K562 (cell line): ENCODE measurements around the gene NSMF. TPM values are rescaled to one million over a fixed set of nuclear protein-coding genes. Genes with fewer than 3 reads are reported as not detected.

Experiments used
- ATAC-seq: fragments of 200-7000 bp; cut with Tn5 transposase; 3 replicates; pipeline ENCODE4 v1.9.1; 2020; ENCODE audit warnings: moderate library complexity
- BruUV-seq: library from RNA; stranded (reverse); fragments of 400-500 nt; replicated peaks from 2 replicates; lab custom pipeline; 2021; lab: Mats Ljungman, UMichigan
- CTCF ChIA-PET: fragments of 300-600 bp; formaldehyde crosslinking; extraction: SDS; loops from one replicate; lab custom pipeline; 2021; ENCODE audit warnings: low intra/inter-chr PET ratio; lab: Yijun Ruan, JAX
- POLR2A ChIA-PET: fragments of 300-600, 350-650 bp; sonication (Branson Sonifier 250); formaldehyde crosslinking; extraction: SDS; loops from one replicate; lab custom pipeline; 2021; ENCODE audit warnings: antibody characterized with exemption, inconsistent platforms; lab: Yijun Ruan, JAX
- DNase-seq, 4 experiments: peaks; one replicate each; pipeline versions ENCODE4 v3.0.0 to v3.0.0-alpha.2; 2011 to 2018; ENCODE audit warnings: low spot score in 3 of 4, mixed read lengths in 3 of 4; ENCODE audit errors: extremely low read depth in 1 of 4
- FAIRE-seq: peaks from 2 replicates; lab custom pipeline; 2011; peaks lifted over from hg19 to GRCh38; lab: Jason Lieb, UNC
- H2AFZ ChIP-seq: 2 replicates; pipeline ENCODE4 v1.6.0; 2011; ENCODE audit warnings: low read depth, low read length, control low read depth, inconsistent platforms
- H3K27ac ChIP-seq: fragments of 200-600 bp; 3 replicates; pipeline ENCODE4 v1.8.0; 2011; ENCODE audit warnings: low read depth, mild to moderate bottlenecking, control low read depth, inconsistent platforms, low read length, moderate library complexity, mixed read lengths; ENCODE audit errors: extremely low read depth
- H3K27me3 ChIP-seq, 2 experiments: fragments of 300-600 bp in 1 of 2; 2 replicates in 1 of 2; 3 replicates in 1 of 2; pipeline versions ENCODE4 v1.6.0 to v1.8.0; 2011; ENCODE audit warnings: inconsistent platforms in 2 of 2, low read length in 2 of 2, mild to moderate bottlenecking in 1 of 2, mixed read lengths in 1 of 2, moderate library complexity in 1 of 2; ENCODE audit not compliant: control insufficient read depth in 2 of 2, insufficient read depth in 2 of 2
- H3K36me3 ChIP-seq: fragments of 300-600 bp; 3 replicates; pipeline ENCODE4 v1.8.0; 2011; ENCODE audit warnings: mild to moderate bottlenecking, low read length, inconsistent platforms; ENCODE audit not compliant: control insufficient read depth, insufficient read depth
- H3K4me1 ChIP-seq, 2 experiments: fragments of 200-600 bp in 1 of 2; replicated peaks in 1 of 2; 2 replicates in 1 of 2; 3 replicates in 1 of 2; pipeline versions ENCODE4 v1.5.1 to v1.8.0; 2011; ENCODE audit warnings: inconsistent platforms in 2 of 2, low read length in 2 of 2, mild to moderate bottlenecking in 1 of 2, mixed read lengths in 1 of 2, moderate library complexity in 1 of 2; ENCODE audit not compliant: control insufficient read depth in 2 of 2, insufficient read depth in 2 of 2
- H3K4me2 ChIP-seq: 2 replicates; pipeline ENCODE4 v1.6.1; 2011; ENCODE audit warnings: low read length, control low read depth, inconsistent platforms, mixed read lengths; ENCODE audit not compliant: insufficient read depth
- H3K4me3 ChIP-seq: fragments of 200-600 bp; sonication (generic), shearing (Covaris generic); 2 replicates; pipeline ENCODE4 v1.5.1; 2016; ENCODE audit warnings: control low read depth, inconsistent platforms
- H3K79me2 ChIP-seq: fragments of 200-600 bp; 3 replicates; pipeline ENCODE4 v1.8.0; 2011; ENCODE audit warnings: low read length, inconsistent platforms; ENCODE audit not compliant: control insufficient read depth, insufficient read depth
- H3K9ac ChIP-seq, 2 experiments: 2 replicates each; pipeline versions ENCODE4 v1.6.0 to v1.6.1; 2011; ENCODE audit warnings: low read depth in 2 of 2, low read length in 2 of 2, control low read depth in 1 of 2, inconsistent platforms in 1 of 2, mild to moderate bottlenecking in 1 of 2, mixed read lengths in 1 of 2; ENCODE audit not compliant: insufficient read depth in 1 of 2
- H3K9me1 ChIP-seq: one replicate; pipeline ENCODE4 v1.6.0; 2011; ENCODE audit warnings: inconsistent platforms, mild to moderate bottlenecking, low read length, moderate library complexity; ENCODE audit not compliant: control insufficient read depth, insufficient read depth
- H3K9me3 ChIP-seq: replicated peaks from 2 replicates; pipeline ENCODE4 v1.5.1; 2011; ENCODE audit warnings: low read depth, low read length, inconsistent platforms; ENCODE audit not compliant: control insufficient read depth, insufficient read depth
- H4K20me1 ChIP-seq: replicated peaks from 2 replicates; pipeline ENCODE4 v1.6.1; 2011; ENCODE audit warnings: low read length, inconsistent platforms, mixed read lengths; ENCODE audit not compliant: control insufficient read depth, insufficient read depth
- ELK1 ChIP-seq: sonication (generic); formaldehyde crosslinking; IDR thresholded peaks from 2 replicates; pipeline ENCODE4 v1.8.1; 2022; ENCODE audit warnings: missing genetic modification reagents
- MAZ ChIP-seq, 2 experiments: fragments of 450-650 bp in 1 of 2; sonication (generic) in 1 of 2; formaldehyde crosslinking; IDR thresholded peaks in 1 of 2; conservative IDR thresholded peaks in 1 of 2; 2 replicates each; pipeline versions ENCODE4 v1.4.0 to v1.5.0; 2020; ENCODE audit warnings: mild to moderate bottlenecking in 1 of 2, missing genetic modification reagents in 1 of 2
- NFIC ChIP-seq: fragments of 450-650 bp; IDR thresholded peaks from 2 replicates; pipeline ENCODE4 v1.6.1; 2017; ENCODE audit warnings: mild to moderate bottlenecking, inconsistent platforms
- TEAD1 ChIP-seq, 2 experiments: fragments of 450-650 bp in 1 of 2; sonication (generic) in 1 of 2; formaldehyde crosslinking; IDR thresholded peaks; 2 replicates each; pipeline versions ENCODE4 v1.4.0 to v1.8.0; 2020 to 2022; ENCODE audit warnings: mild to moderate bottlenecking in 2 of 2, missing genetic modification reagents in 1 of 2
- XRCC5 ChIP-seq: fragments of 200-400 bp; formaldehyde crosslinking; IDR thresholded peaks from 2 replicates; pipeline ENCODE4 v1.6.1; 2017; ENCODE audit warnings: low read depth, mild to moderate bottlenecking, low read length
- ZNF77 ChIP-seq: fragments of 250-450 bp; sonication (Bioruptor Pico); IDR thresholded peaks from 2 replicates; pipeline ENCODE4 v1.5.0; 2020
- WGBS: fragments of 100-300 bp; shearing (Covaris generic); methylation state at CpG from one replicate; pipeline ENCODE4 v1.1.6; 2016; ENCODE audit warnings: low coverage, mixed read lengths; ENCODE audit not compliant: insufficient coverage; ENCODE audit errors: missing lambda C conversion rate; 5-methylcytosine and 5-hydroxymethylcytosine counted together
- in situ Hi-C: fragments of 300-500 bp; cut with MboI; formaldehyde crosslinking; loops from 4 replicates; pipeline ENCODE4 v1.15.0; 2018; ENCODE audit warnings: inconsistent platforms, mixed read lengths
- intact Hi-C: fragments of 100-400 bp; cut with micrococcal nuclease; formaldehyde crosslinking; loops from 2 replicates; pipeline ENCODE4 v1.14.2; 2022
- polyA plus RNA-seq, 8 experiments: library from polyadenylated mRNA; depleted of rRNA in 4 of 8; stranded (reverse) in 5 of 8; unstranded in 3 of 8; fragments of >200 nt; fragmentation: Nextera tagmentation in 2 of 8; fragmentation: Illumina TruSeq in 1 of 8; extraction: Ambion mirVana in 2 of 8; extraction: Trizol in 1 of 8; gene quantifications; 2 replicates each; pipeline versions ENCODE4 v1.2.1 to v1.2.3, GENCODE V29; 2011 to 2014; ENCODE audit warnings: inconsistent platforms in 1 of 8, missing spikeins in 1 of 8
- total RNA-seq, 7 experiments: library from RNA; depleted of rRNA in 6 of 7; stranded (reverse); fragments of >200 nt in 6 of 7; fragmentation: Illumina TruSeq in 2 of 7; extraction: Trizol in 2 of 7; gene quantifications; 2 replicates each; pipeline versions ENCODE4 v1.2.1 to v1.2.3, GENCODE V29; 2011 to 2021; ENCODE audit warnings: low replicate concordance in 1 of 7

NSMF gene
- total and polyA plus RNA-seq, 9 of the 15 experiments (the other 6 are each of a cell fraction or from before 2014, with no cell fraction given) = 0.20 to 82.7 (median 29.3) TPM

GRCh38 chr9:137498720-137499150 is 39.6 kb upstream of the NSMF start:
- ChIA-PET CTCF (no interaction called here), POLR2A (interaction anchor here (0.7 kb wide), 1 partner anchor 10 kb away, joined by 4 read pairs; no protein-coding TSS in a partner anchor)
- intact Hi-C loops (no loop called here), in situ Hi-C loops (no loop called here)
- Histone ChIP-seq H3K4me2 (no peak overlapping the region), H3K9me1 (no peaks in the 10 kb centered on the region), H3K27me3 (peaks cover 0 to 30% of the 10 kb centered on the region in 2 experiments; a peak in 2 of 5 replicates), H3K9me3 (no peaks in the 10 kb centered on the region), H2AFZ (no peak overlapping the region), H3K27ac (no peak overlapping the region), H4K20me1 (no peaks in the 10 kb centered on the region), H3K4me3 (no peak overlapping the region), H3K79me2 (no peaks in the 10 kb centered on the region), H3K4me1 (peaks cover 8 to 65% of the 10 kb centered on the region in 2 experiments), H3K9ac (peak overlapping the region in 1 of 2 experiments; percentile 8; a peak in 1 of 4 replicates), H3K36me3 (no peaks in the 10 kb centered on the region)
- ATAC-seq (no peak), FAIRE-seq (no peak), DNase-seq (no peak)
- 27% methylated on average over 16 of the region's 16 CpGs for WGBS
- TF ChIP-seq ZNF77 (CRISPR knock-in tag) (no peak), MAZ (CRISPR knock-in tag; conservative IDR thresholded peaks at IDR 0.05 in 1 of 2, IDR thresholded peaks at IDR 0.05 in 1 of 2) (no peak), TEAD1 (CRISPR knock-in tag; IDR thresholded peaks at IDR 0.05) (no peak), XRCC5 (no peak), ELK1 (CRISPR knock-in tag) (no peak), NFIC (no peak)
- no TSS peak for BruUV-seq
